Tibial nerve (tissue), 4 donors: Measurements from ENCODE around the gene ACOXL.

Experiments used
- CTCF ChIP-seq, 5 experiments: fragments of 200-600 bp in 3 of 5; fragments of 450-650 bp in 2 of 5; sonication (generic) in 3 of 5; IDR thresholded peaks; one replicate each; pipeline ENCODE4 v1.5.1; 2016 to 2019; ENCODE audit warnings: antibody characterized with exemption in 5 of 5, mild to moderate bottlenecking in 3 of 5, moderate library complexity in 2 of 5
- EP300 ChIP-seq, 2 donors: sonication (generic); formaldehyde crosslinking; IDR thresholded peaks; one replicate each; pipeline ENCODE4 v1.6.1; 2017; ENCODE audit warnings: antibody characterized with exemption in 2 of 2, mild to moderate bottlenecking in 1 of 2

GRCh38 chr2:111164078-111164477 lies 431.7 kb downstream of the ACOXL start:
- no peak for TF ChIP-seq CTCF (IDR thresholded peaks at IDR 0.05)
- TF ChIP-seq EP300 (IDR thresholded peaks at IDR 0.05) = no peak
